ENCODE results near the gene CYB561D2. TPM values are rescaled to one million over a fixed set of nuclear protein-coding genes. Genes with fewer than 3 reads are reported as not detected.

CYB561D2 gene
- total RNA-seq, 1 experiment from 2014 or later = 16.8 TPM

DNA sequence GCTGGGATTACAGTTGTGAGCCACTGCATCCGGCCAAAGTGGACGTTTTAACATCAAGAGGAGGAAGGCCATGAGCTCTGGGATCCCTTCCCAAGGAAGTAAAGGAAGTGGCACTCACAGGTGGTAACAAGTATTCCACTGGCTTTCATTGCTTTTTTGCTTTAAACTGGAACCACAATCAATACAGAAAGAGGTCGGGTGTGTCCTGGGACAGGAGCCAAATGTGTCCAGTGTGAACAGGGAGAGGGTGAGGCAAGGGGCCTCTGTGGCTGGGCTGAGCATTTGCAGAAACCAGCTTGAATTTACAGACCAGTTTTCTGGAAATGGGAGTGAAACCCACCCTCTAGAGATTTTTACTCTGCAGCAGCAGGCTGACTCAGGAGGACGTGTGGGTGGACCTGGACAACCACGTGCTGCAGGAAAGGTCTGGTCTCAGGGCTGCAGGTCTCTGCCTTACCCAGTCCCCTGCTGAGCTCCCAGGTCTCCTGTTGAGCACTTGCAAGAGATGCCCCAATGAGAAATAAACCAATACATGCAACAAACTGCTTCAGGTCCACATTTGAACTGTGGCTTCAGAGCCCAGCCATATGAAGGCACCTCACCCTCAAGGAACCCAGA, 51.4 kb downstream of the CYB561D2 start:
- Histone ChIP-seq H3K23ac (ENCODE audit: insufficient read length, low read depth, low read length) (no peak overlapping the region), H3K23me2 (ENCODE audit: insufficient read length, low read depth, low read length, poor library complexity, severe bottlenecking) (no peaks in the 10 kb centered on the region), H4K20me1 (ENCODE audit: control insufficient read depth, insufficient read depth, insufficient read length) (no peaks in the 10 kb centered on the region), H3K27ac (ENCODE audit: insufficient read length, low read depth, low read length) (no peak overlapping the region), H2BK12ac (ENCODE audit: insufficient read length, low read depth, low read length) (no peak overlapping the region), H2AK5ac (ENCODE audit: insufficient read length, low read length) (no peak overlapping the region), H2BK20ac (ENCODE audit: low read depth, low read length, poor library complexity, severe bottlenecking) (no peak overlapping the region), H3K4me1 (ENCODE audit: insufficient read depth, low read length) (no peaks in the 10 kb centered on the region), H4K91ac (ENCODE audit: insufficient read length, low read depth, low read length) (no peak overlapping the region), H4K8ac (replicated peaks; ENCODE audit: insufficient read length, low read depth, low read length) (no peak overlapping the region), H3K9ac (ENCODE audit: extremely low read depth, insufficient read length, low read length) (no peak overlapping the region), H2BK120ac (ENCODE audit: low read depth, low read length, poor library complexity, severe bottlenecking) (no peak overlapping the region), H2BK15ac (ENCODE audit: low read depth, low read length) (no peak overlapping the region), H3K4ac (ENCODE audit: low read depth, low read length) (no peak overlapping the region), H3K56ac (ENCODE audit: insufficient read length, low read depth, low read length) (no peak overlapping the region), H3K27me3 (ENCODE audit: insufficient read depth, low read length) (no peaks in the 10 kb centered on the region; the same call in 1 of the 2 replicates), H4K5ac (ENCODE audit: insufficient read length, low read depth, low read length) (no peak overlapping the region), H3K79me2 (ENCODE audit: insufficient read depth, low read length) (no peaks in the 10 kb centered on the region), H2BK5ac (ENCODE audit: insufficient read length, low read length) (no peak overlapping the region), H3K4me2 (ENCODE audit: insufficient read depth, insufficient read length, low read length) (no peak overlapping the region), H2AFZ (ENCODE audit: low read length) (no peak overlapping the region), H3T11ph (ENCODE audit: low read length) (no peak overlapping the region), H3K18ac (ENCODE audit: insufficient read length, low read depth, low read length) (no peak overlapping the region), H3K14ac (ENCODE audit: insufficient read depth, low read length) (no peak overlapping the region), H3K79me1 (ENCODE audit: insufficient read depth, low read depth, low read length, poor library complexity, severe bottlenecking) (no peaks in the 10 kb centered on the region), H3K9me3 (ENCODE audit: control insufficient read depth, low read depth, low read length) (no peaks in the 10 kb centered on the region)
- H3K27ac Mint-ChIP-seq = no peak overlapping the region
- H3K4me1 Mint-ChIP-seq = no peaks in the 10 kb centered on the region
- H3K4me3 Mint-ChIP-seq = no peak overlapping the region
- no peak for DNase-seq
- TF ChIP-seq, protein P1, sequence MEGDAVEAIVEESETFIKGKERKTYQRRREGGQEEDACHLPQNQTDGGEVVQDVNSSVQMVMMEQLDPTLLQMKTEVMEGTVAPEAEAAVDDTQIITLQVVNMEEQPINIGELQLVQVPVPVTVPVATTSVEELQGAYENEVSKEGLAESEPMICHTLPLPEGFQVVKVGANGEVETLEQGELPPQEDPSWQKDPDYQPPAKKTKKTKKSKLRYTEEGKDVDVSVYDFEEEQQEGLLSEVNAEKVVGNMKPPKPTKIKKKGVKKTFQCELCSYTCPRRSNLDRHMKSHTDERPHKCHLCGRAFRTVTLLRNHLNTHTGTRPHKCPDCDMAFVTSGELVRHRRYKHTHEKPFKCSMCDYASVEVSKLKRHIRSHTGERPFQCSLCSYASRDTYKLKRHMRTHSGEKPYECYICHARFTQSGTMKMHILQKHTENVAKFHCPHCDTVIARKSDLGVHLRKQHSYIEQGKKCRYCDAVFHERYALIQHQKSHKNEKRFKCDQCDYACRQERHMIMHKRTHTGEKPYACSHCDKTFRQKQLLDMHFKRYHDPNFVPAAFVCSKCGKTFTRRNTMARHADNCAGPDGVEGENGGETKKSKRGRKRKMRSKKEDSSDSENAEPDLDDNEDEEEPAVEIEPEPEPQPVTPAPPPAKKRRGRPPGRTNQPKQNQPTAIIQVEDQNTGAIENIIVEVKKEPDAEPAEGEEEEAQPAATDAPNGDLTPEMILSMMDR (conservative IDR thresholded peaks at IDR 0.05) = no peak
- no peaks in the 10 kb centered on the region for H3K9me3 Mint-ChIP-seq
- H3K36me3 Mint-ChIP-seq (ENCODE audit: insufficient read depth in 1 of 3, low read depth in 3 of 3) = no peaks in the 10 kb centered on the region
- WGBS (ENCODE audit: extremely low coverage, insufficient read length, low lambda C conversion rate) = no CpG with 5 or more reads among the region's 5 CpGs
- peaks cover 23% of the 10 kb centered on the region for H3K27me3 Mint-ChIP-seq (ENCODE audit: low read depth)

Other genes with a start within 250 kb of the CYB561D2 start
- gene SEMA3F, start 195.5 kb upstream of the CYB561D2 start, total RNA-seq (2021) = 11.9 and 14.3 TPM in 2 replicates
- 0.18 TPM in 1 of 2 replicates, not detected in the other for gene GNAT1, start 159.3 kb upstream of the CYB561D2 start, total RNA-seq (2021)
- 1.4 and 3.2 TPM in 2 replicates for gene SLC38A3, start 145.6 kb upstream of the CYB561D2 start, total RNA-seq (2021)
- 210 and 218 TPM in 2 replicates for gene GNAI2, start 114.7 kb upstream of the CYB561D2 start, total RNA-seq (2021)
- gene SEMA3B, start 81.7 kb upstream of the CYB561D2 start, total RNA-seq (2021) = 4.4 and 6.4 TPM in 2 replicates
- 0.24 and 0.50 TPM in 2 replicates for gene LSMEM2, start 71.8 kb upstream of the CYB561D2 start, total RNA-seq (2021)
- gene IFRD2, start 58.4 kb upstream of the CYB561D2 start, total RNA-seq (2021) = 107 and 109 TPM in 2 replicates
- gene HYAL3, start 51.5 kb upstream of the CYB561D2 start, total RNA-seq (2021) = 2.3 and 3.1 TPM in 2 replicates
- 4.9 and 6.0 TPM in 2 replicates for gene NAA80, start 51.5 kb upstream of the CYB561D2 start, total RNA-seq (2021)
- gene HYAL1, start 47.3 kb upstream of the CYB561D2 start, total RNA-seq (2021) = 2.0 and 2.2 TPM in 2 replicates
- gene HYAL2, start 28.1 kb upstream of the CYB561D2 start, total RNA-seq (2021) = 51.9 and 57.6 TPM in 2 replicates
- 33.5 and 35.5 TPM in 2 replicates for gene TUSC2, start 22.6 kb upstream of the CYB561D2 start, total RNA-seq (2021)
- 15.1 and 15.8 TPM in 2 replicates for gene RASSF1, start 10.0 kb upstream of the CYB561D2 start, total RNA-seq (2021)
- 0.61 and 1.4 TPM in 2 replicates for gene ZMYND10, start 5.1 kb upstream of the CYB561D2 start, total RNA-seq (2021)
- gene NPRL2, start 87 bp upstream of the CYB561D2 start, total RNA-seq (2021) = 23.0 and 23.4 TPM in 2 replicates
- 32.3 and 34.0 TPM in 2 replicates for gene TMEM115, start 8.7 kb downstream of the CYB561D2 start, total RNA-seq (2021)
- 27.7 and 28.1 TPM in 2 replicates for gene CACNA2D2, start 152.8 kb downstream of the CYB561D2 start, total RNA-seq (2021)
- gene C3orf18, start 216.9 kb downstream of the CYB561D2 start, total RNA-seq (2021) = 5.5 and 7.1 TPM in 2 replicates
- gene HEMK1, start 218.7 kb downstream of the CYB561D2 start, total RNA-seq (2021) = 11.6 and 12.5 TPM in 2 replicates

Measured in H9 (cell line).